ENCODE data around the gene KPNA2.
"Not testable (repeated sequence)": the region's sequence is repeated elsewhere in the genome, so short reads cannot be mapped to it uniquely, and the experiment has no call there.

KPNA2 gene

GRCh38 chr17:68047153-68047846 lies 11.8 kb downstream of the KPNA2 start:
- no peak overlapping the region for H3K4me3 ChIP-seq (ENCODE audit: low read length)
- no peak for DNase-seq (ENCODE audit: low read depth)
- no peak for TF ChIP-seq CTCF (IDR thresholded peaks at IDR 0.05; ENCODE audit: insufficient read depth, low read depth, low read length, missing control alignments)

GRCh38 chr17:68047890-68048542 lies 12.5 kb downstream of the KPNA2 start:
- DNase-seq (ENCODE audit: low read depth) = not testable (repeated sequence)

GRCh38 chr17:68048996-68049395 lies 13.5 kb downstream of the KPNA2 start:
- no peak for DNase-seq (ENCODE audit: low read depth)
- no peak overlapping the region for H3K4me3 ChIP-seq (ENCODE audit: low read length)
- TF ChIP-seq CTCF (IDR thresholded peaks at IDR 0.05; ENCODE audit: insufficient read depth, low read depth, low read length, missing control alignments) = no peak

More at GRCh38 chr17:68047890-68048542, 12.5 kb downstream of the KPNA2 start:
- H3K4me3 ChIP-seq (ENCODE audit: low read length) = not testable (repeated sequence)

- not testable (repeated sequence) for DNase-seq (ENCODE audit: low read depth); H3K4me3 ChIP-seq (ENCODE audit: low read length)
Measured at GRCh38 chr17:68049812-68050437, 14.4 kb downstream of the KPNA2 start.

- H3K4me3 ChIP-seq (ENCODE audit: low read length); DNase-seq (ENCODE audit: low read depth): not testable (repeated sequence)
Measured at GRCh38 chr17:68051321-68052312, 16.1 kb downstream of the KPNA2 start.

GRCh38 chr17:68052810-68053209 lies 17.3 kb downstream of the KPNA2 start:
- no peak overlapping the region for H3K4me3 ChIP-seq (ENCODE audit: low read length)
- no peak for DNase-seq (ENCODE audit: low read depth)

GRCh38 chr17:68053231-68054013 lies 17.9 kb downstream of the KPNA2 start:
- H3K4me3 ChIP-seq (ENCODE audit: low read length) = no peak overlapping the region
- TF ChIP-seq CTCF (IDR thresholded peaks at IDR 0.05; ENCODE audit: insufficient read depth, low read depth, low read length, missing control alignments) = no peak
- DNase-seq (ENCODE audit: low read depth) = peak; percentile 21

More at GRCh38 chr17:68052810-68053209, 17.3 kb downstream of the KPNA2 start:
- no peak for TF ChIP-seq CTCF (IDR thresholded peaks at IDR 0.05; ENCODE audit: insufficient read depth, low read depth, low read length, missing control alignments)

Data from epithelial cell of esophagus (primary cell).